GM21576 (cell line): ENCODE results near the gene ZNF594.
"Not testable (repeated sequence)": the region's sequence is repeated elsewhere in the genome, so short reads cannot be mapped to it uniquely, and the experiment has no call there.

Experiments used
- ATAC-seq: cut with Tn5 transposase; IDR thresholded peaks from one replicate; pipeline ENCODE4 v1.9.1; 2021; ENCODE audit warnings: mild to moderate bottlenecking, moderate library complexity; ENCODE audit not compliant: unreplicated experiment

ZNF594 gene

GRCh38 chr17:5137511-5138197 lies 54.0 kb downstream of the ZNF594 start:
- not testable (repeated sequence) for ATAC-seq

GRCh38 chr17:5136580-5137412 lies 54.9 kb downstream of the ZNF594 start:
- not testable (repeated sequence) for ATAC-seq

GRCh38 chr17:5135726-5136579 lies 55.7 kb downstream of the ZNF594 start:
- ATAC-seq = no peak

GRCh38 chr17:5135131-5135712 lies 56.4 kb downstream of the ZNF594 start:
- ATAC-seq = not testable (repeated sequence)

GRCh38 chr17:5134571-5134970 lies 57.1 kb downstream of the ZNF594 start:
- not testable (repeated sequence) for ATAC-seq

- ATAC-seq = not testable (repeated sequence)
These were observed 57.7 kb downstream of the ZNF594 start for GRCh38 chr17:5133961-5134360.

- ATAC-seq = no peak
These were observed 58.4 kb downstream of the ZNF594 start for GRCh38 chr17:5133311-5133710.

- ATAC-seq = not testable (repeated sequence)
These were observed 59.0 kb downstream of the ZNF594 start for GRCh38 chr17:5132503-5133225.

- not testable (repeated sequence) for ATAC-seq
These were observed 59.7 kb downstream of the ZNF594 start for GRCh38 chr17:5131799-5132502.

- ATAC-seq = no peak
These were observed 60.4 kb downstream of the ZNF594 start for GRCh38 chr17:5131146-5131715.

- not testable (repeated sequence) for ATAC-seq
These were observed 61.0 kb downstream of the ZNF594 start for GRCh38 chr17:5130687-5131086.

- not testable (repeated sequence) for ATAC-seq
These were observed 61.4 kb downstream of the ZNF594 start for GRCh38 chr17:5130261-5130660.

- ATAC-seq = not testable (repeated sequence)
These were observed 61.9 kb downstream of the ZNF594 start for GRCh38 chr17:5129770-5130169.
